Measurements from ENCODE around the gene ZC3H4.

Gene ZC3H4

GRCh38 chr19:47070756-47071155 is 42.8 kb downstream of the ZC3H4 start:
- H3K4me3 ChIP-seq (ENCODE audit: low read depth, low read length), result no peak overlapping the region
- TF ChIP-seq, protein P1, sequence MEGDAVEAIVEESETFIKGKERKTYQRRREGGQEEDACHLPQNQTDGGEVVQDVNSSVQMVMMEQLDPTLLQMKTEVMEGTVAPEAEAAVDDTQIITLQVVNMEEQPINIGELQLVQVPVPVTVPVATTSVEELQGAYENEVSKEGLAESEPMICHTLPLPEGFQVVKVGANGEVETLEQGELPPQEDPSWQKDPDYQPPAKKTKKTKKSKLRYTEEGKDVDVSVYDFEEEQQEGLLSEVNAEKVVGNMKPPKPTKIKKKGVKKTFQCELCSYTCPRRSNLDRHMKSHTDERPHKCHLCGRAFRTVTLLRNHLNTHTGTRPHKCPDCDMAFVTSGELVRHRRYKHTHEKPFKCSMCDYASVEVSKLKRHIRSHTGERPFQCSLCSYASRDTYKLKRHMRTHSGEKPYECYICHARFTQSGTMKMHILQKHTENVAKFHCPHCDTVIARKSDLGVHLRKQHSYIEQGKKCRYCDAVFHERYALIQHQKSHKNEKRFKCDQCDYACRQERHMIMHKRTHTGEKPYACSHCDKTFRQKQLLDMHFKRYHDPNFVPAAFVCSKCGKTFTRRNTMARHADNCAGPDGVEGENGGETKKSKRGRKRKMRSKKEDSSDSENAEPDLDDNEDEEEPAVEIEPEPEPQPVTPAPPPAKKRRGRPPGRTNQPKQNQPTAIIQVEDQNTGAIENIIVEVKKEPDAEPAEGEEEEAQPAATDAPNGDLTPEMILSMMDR (IDR thresholded peaks at IDR 0.05; ENCODE audit: low read depth, low read length), result no peak
- no peak for DNase-seq (ENCODE audit: low read depth)

DNA sequence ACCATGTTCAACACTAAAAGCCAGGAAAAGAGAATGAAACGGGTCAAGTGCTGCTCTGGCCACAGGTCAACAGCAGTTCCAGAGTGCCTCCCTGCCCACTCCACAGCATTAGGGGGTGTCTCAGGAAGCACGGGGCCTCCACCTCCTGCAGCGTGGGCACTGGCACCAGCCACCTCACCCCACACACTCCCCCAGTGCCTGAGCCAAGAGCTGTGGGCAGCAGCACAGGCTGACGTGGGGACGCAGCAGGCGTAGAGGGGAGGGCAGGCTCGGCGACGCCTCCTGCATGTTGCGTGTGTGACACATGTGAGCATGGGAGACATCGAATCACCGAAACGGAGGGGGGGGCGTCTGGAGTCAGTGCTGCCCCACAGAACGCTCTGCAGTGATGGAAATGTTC is 43.8 kb downstream of the ZC3H4 start:
- H3K4me3 ChIP-seq (ENCODE audit: low read depth, low read length), result no peak overlapping the region
- no peak for TF ChIP-seq POLR2A (IDR thresholded peaks at IDR 0.05; ENCODE audit: extremely low read depth, insufficient read length)
- TF ChIP-seq, protein P1 (IDR thresholded peaks at IDR 0.05; ENCODE audit: low read depth, low read length), result no peak
- TF ChIP-seq, protein P2, sequence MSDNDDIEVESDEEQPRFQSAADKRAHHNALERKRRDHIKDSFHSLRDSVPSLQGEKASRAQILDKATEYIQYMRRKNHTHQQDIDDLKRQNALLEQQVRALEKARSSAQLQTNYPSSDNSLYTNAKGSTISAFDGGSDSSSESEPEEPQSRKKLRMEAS (IDR thresholded peaks at IDR 0.05; ENCODE audit: low read depth, low read length), result no peak
- no peak for DNase-seq (ENCODE audit: low read depth)

DNA sequence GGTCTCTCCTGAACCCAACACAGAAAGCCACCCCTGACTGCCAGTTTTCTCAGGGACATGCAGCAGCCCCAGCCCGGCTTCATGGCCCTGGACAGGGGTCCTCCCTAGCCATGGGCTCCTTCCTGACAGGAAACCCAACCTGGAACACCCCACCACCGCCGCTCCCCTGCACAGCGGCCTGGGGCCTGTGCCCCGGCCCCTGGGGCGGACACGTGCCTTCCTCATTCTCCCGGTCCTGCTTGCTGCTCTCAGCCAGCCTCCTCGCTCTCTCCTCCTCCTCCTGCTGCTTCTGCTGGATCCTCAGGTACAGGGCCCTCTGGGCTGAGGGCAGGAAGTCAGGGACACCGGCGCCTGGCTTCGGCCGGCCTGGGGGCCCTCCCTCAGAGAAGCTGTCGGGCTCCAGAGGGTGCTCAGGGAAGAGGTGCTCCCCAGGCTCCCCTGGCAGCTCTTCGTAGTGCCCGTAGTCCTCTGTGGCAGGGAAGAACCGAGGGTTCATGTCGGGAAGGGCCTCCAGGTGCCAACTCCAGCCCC is 44.6 kb downstream of the ZC3H4 start:
- no peak overlapping the region for H3K4me3 ChIP-seq (ENCODE audit: low read depth, low read length)
- TF ChIP-seq, protein P2 (IDR thresholded peaks at IDR 0.05; ENCODE audit: low read depth, low read length), result no peak
- TF ChIP-seq MYC (IDR thresholded peaks at IDR 0.05; ENCODE audit: low read depth, low read length) (no peak), POLR2A (IDR thresholded peaks at IDR 0.05; ENCODE audit: extremely low read depth, insufficient read length) (no peak)
- TF ChIP-seq, protein P1 (IDR thresholded peaks at IDR 0.05; ENCODE audit: low read depth, low read length), result no peak
- no peak for DNase-seq (ENCODE audit: low read depth)

DNA sequence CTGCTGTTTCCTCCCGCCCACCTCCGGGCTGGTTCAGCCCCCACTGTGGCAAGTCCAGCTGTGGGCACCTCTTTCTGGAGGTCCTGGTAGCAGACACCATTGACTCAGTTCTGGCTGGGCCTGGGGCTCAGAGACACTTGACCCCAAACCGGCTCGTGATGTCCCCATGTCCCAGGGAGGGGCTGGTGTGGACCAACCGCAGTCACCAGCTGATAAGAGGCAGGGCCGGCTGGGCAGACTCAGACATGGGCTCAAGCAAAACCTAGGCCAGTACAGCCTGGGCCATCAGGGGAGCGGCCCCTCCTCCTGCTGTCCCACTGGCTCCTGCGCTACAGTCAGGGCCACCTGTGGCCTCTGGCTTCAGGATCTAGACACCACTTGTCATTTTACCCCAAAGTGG is 45.3 kb downstream of the ZC3H4 start:
- TF ChIP-seq POLR2A (IDR thresholded peaks at IDR 0.05; ENCODE audit: extremely low read depth, insufficient read length), result no peak
- TF ChIP-seq MYC (IDR thresholded peaks at IDR 0.05; ENCODE audit: low read depth, low read length), result no peak
- TF ChIP-seq, protein P1 (IDR thresholded peaks at IDR 0.05; ENCODE audit: low read depth, low read length), result no peak
- TF ChIP-seq, protein P2 (IDR thresholded peaks at IDR 0.05; ENCODE audit: low read depth, low read length), result no peak
- DNase-seq (ENCODE audit: low read depth), result no peak
- H3K4me3 ChIP-seq (ENCODE audit: low read depth, low read length), result no peak overlapping the region

- H3K4me3 ChIP-seq (ENCODE audit: low read depth, low read length), result no peak overlapping the region
- DNase-seq (ENCODE audit: low read depth), result no peak
- TF ChIP-seq, protein P1 (IDR thresholded peaks at IDR 0.05; ENCODE audit: low read depth, low read length), result no peak
- TF ChIP-seq, protein P2 (IDR thresholded peaks at IDR 0.05; ENCODE audit: low read depth, low read length), result no peak
- TF ChIP-seq MYC (IDR thresholded peaks at IDR 0.05; ENCODE audit: low read depth, low read length) (no peak), POLR2A (IDR thresholded peaks at IDR 0.05; ENCODE audit: extremely low read depth, insufficient read length) (no peak)
These were observed 46.2 kb downstream of the ZC3H4 start for GRCh38 chr19:47067215-47067847.

All from NB4 (cell line).